ENCODE measurements around the gene PLEKHA7. TPM values are rescaled to one million over a fixed set of nuclear protein-coding genes. Genes with fewer than 3 reads are reported as not detected.

Gene PLEKHA7
- total and polyA plus RNA-seq, 2 of the 4 experiments (the other 2 are of a cell fraction), result 0.12 TPM; not detected in 1

DNA sequence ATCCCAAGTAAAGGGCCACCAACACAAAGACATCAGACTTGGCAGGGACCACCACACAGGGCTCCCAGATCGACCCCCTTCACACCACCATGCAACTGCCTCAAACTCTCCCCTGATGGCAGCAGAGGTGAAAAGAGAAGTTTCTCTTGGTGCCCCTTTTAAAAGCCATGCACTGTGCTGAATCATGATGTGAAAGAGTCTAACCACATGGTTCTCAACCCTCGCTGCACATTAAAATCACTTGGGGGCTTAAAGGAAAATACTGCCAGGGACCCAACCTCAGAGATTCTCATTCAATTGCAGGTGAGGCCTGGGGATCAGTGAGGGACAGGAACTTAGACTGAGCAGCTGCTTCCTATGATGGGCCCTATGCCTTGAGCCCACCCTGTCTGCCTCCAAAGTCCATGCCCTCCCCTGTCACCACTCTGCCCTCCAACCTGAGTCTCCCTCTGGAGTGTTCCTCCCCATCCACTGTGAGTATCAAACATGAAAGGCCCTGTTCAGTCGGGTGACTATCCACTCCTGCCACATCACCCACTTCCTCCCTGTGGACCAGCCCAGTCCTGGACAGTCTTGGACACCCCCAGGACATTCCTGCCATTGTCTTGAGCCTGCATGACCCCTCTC, 40.8 kb downstream of the PLEKHA7 start:
- in situ Hi-C loops (cut with MboI; ENCODE audit: low sequenced_read_pairs) (no loop called here), dilution Hi-C loops (cut with HindIII; ENCODE audit: low sequenced_read_pairs, unreplicated experiment) (no loop called here), intact Hi-C loops (cut with micrococcal nuclease) (no loop called here)
- no peak overlapping the region for H2BK20ac ChIP-seq (ENCODE audit: low read depth, low read length)
- H3K79me1 ChIP-seq (ENCODE audit: low read depth in 1 of 2, low read length in 2 of 2), result no peaks in the 10 kb centered on the region
- DNase-seq (no peak), ATAC-seq (ENCODE audit: low read depth) (no peak)
- no peak overlapping the region for H2BK5ac ChIP-seq (ENCODE audit: low read depth, low read length, poor library complexity, severe bottlenecking)
- H3K23ac ChIP-seq (ENCODE audit: low read depth, low read length), result no peak overlapping the region
- H3K4me2 ChIP-seq (ENCODE audit: low read depth, low read length), result no peak overlapping the region
- no peak overlapping the region for H2AK5ac ChIP-seq (ENCODE audit: low read depth, low read length)
- no peak overlapping the region for H3K9ac ChIP-seq (ENCODE audit: low read depth, low read length)
- ChIA-PET CTCF (no interaction called here), POLR2A (ENCODE audit: unreplicated experiment) (no interaction called here)
- no CpG with 5 or more reads among the region's 3 CpGs for WGBS, 2 experiments (ENCODE audit: extremely low coverage in 2 of 2, insufficient read length in 1 of 2)
- no peaks in the 10 kb centered on the region for H3K4me1 ChIP-seq (ENCODE audit: control insufficient read depth, insufficient read depth, low read length)
- no peak overlapping the region for H2AFZ ChIP-seq (replicated peaks; ENCODE audit: low read length, poor library complexity)
- no peak overlapping the region for H4K8ac ChIP-seq (ENCODE audit: low read depth in 2 of 2, low read length in 2 of 2)
- no peak overlapping the region for H2AK9ac ChIP-seq (replicated peaks; ENCODE audit: low read depth, low read length, poor library complexity)
- H3K4me3 ChIP-seq (ENCODE audit: insufficient read depth, low read depth, low read length), result no peak overlapping the region
- H4K5ac ChIP-seq (ENCODE audit: low read depth, low read length), result no peak overlapping the region
- H2BK15ac ChIP-seq (ENCODE audit: low read depth, low read length), result no peak overlapping the region
- H3K27me3 ChIP-seq (ENCODE audit: control insufficient read depth, insufficient read depth, low read length), result peaks cover 2% of the 10 kb centered on the region
- no peaks in the 10 kb centered on the region for H3K36me3 ChIP-seq (ENCODE audit: control insufficient read depth, insufficient read depth, low read length)
- H2BK120ac ChIP-seq (ENCODE audit: low read depth, low read length), result no peak overlapping the region
- no peaks in the 10 kb centered on the region for H3K9me1 ChIP-seq (ENCODE audit: insufficient read depth, low read length)
- no peak overlapping the region for H3K4ac ChIP-seq (ENCODE audit: low read depth, low read length)
- H3K9me3 ChIP-seq (ENCODE audit: control insufficient read depth, insufficient read depth, low read length), result no peaks in the 10 kb centered on the region
- no peak for TF ChIP-seq FOS (IDR thresholded peaks at IDR 0.05; ENCODE audit: low read depth, low read length)
- TF ChIP-seq RFX5 (IDR thresholded peaks at IDR 0.05; ENCODE audit: low read depth, low read length), result no peak
- no peak for TF ChIP-seq RAD21 (IDR thresholded peaks at IDR 0.05; ENCODE audit: low read length)
- TF ChIP-seq, protein P1, sequence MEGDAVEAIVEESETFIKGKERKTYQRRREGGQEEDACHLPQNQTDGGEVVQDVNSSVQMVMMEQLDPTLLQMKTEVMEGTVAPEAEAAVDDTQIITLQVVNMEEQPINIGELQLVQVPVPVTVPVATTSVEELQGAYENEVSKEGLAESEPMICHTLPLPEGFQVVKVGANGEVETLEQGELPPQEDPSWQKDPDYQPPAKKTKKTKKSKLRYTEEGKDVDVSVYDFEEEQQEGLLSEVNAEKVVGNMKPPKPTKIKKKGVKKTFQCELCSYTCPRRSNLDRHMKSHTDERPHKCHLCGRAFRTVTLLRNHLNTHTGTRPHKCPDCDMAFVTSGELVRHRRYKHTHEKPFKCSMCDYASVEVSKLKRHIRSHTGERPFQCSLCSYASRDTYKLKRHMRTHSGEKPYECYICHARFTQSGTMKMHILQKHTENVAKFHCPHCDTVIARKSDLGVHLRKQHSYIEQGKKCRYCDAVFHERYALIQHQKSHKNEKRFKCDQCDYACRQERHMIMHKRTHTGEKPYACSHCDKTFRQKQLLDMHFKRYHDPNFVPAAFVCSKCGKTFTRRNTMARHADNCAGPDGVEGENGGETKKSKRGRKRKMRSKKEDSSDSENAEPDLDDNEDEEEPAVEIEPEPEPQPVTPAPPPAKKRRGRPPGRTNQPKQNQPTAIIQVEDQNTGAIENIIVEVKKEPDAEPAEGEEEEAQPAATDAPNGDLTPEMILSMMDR (conservative IDR thresholded peaks at IDR 0.05; ENCODE audit: low read depth, low read length), result no peak
- no peak for TF ChIP-seq CEBPB (IDR thresholded peaks at IDR 0.05; ENCODE audit: low read depth, low read length)
- TF ChIP-seq MAZ (IDR thresholded peaks at IDR 0.05; ENCODE audit: borderline replicate concordance, low read depth, low read length), result no peak
- TF ChIP-seq POLR2A (IDR thresholded peaks at IDR 0.05; ENCODE audit: low read depth, low read length), result no peak
- no peak for TF ChIP-seq MAFK (IDR thresholded peaks at IDR 0.05; ENCODE audit: low read depth, low read length)
- no peak for TF ChIP-seq RCOR1 (IDR thresholded peaks at IDR 0.05; ENCODE audit: insufficient replicate concordance, low read length)
- TF ChIP-seq SMC3 (IDR thresholded peaks at IDR 0.05; ENCODE audit: low read depth, low read length), result no peak
- TF ChIP-seq, protein P2, sequence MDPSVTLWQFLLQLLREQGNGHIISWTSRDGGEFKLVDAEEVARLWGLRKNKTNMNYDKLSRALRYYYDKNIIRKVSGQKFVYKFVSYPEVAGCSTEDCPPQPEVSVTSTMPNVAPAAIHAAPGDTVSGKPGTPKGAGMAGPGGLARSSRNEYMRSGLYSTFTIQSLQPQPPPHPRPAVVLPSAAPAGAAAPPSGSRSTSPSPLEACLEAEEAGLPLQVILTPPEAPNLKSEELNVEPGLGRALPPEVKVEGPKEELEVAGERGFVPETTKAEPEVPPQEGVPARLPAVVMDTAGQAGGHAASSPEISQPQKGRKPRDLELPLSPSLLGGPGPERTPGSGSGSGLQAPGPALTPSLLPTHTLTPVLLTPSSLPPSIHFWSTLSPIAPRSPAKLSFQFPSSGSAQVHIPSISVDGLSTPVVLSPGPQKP (IDR thresholded peaks at IDR 0.05; ENCODE audit: borderline replicate concordance, low read depth, low read length), result no peak
- TF ChIP-seq NFE2L2 (IDR thresholded peaks at IDR 0.05; ENCODE audit: low read depth, low read length), result no peak
- TF ChIP-seq, protein P3, sequence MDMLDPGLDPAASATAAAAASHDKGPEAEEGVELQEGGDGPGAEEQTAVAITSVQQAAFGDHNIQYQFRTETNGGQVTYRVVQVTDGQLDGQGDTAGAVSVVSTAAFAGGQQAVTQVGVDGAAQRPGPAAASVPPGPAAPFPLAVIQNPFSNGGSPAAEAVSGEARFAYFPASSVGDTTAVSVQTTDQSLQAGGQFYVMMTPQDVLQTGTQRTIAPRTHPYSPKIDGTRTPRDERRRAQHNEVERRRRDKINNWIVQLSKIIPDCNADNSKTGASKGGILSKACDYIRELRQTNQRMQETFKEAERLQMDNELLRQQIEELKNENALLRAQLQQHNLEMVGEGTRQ (IDR thresholded peaks at IDR 0.05; ENCODE audit: low read depth, low read length), result no peak
- TF ChIP-seq MXI1 (IDR thresholded peaks at IDR 0.05; ENCODE audit: borderline replicate concordance, low read depth, low read length), result no peak
- no peak for TF ChIP-seq BHLHE40 (IDR thresholded peaks at IDR 0.05; ENCODE audit: low read depth, low read length)
- TF ChIP-seq CHD1 (IDR thresholded peaks at IDR 0.05; ENCODE audit: low read depth, low read length), result no peak
- no peaks in the 10 kb centered on the region for H4K20me1 ChIP-seq (ENCODE audit: insufficient read depth, low read length)
- no peak overlapping the region for H3K18ac ChIP-seq (ENCODE audit: low read depth, low read length)
- no peak overlapping the region for H4K91ac ChIP-seq (ENCODE audit: insufficient read depth, low read depth, low read length)
- H3K27ac ChIP-seq (ENCODE audit: insufficient read depth, low read length), result no peak overlapping the region
- BruUV-seq (replicated peaks), result no TSS peak
- H3K56ac ChIP-seq (ENCODE audit: extremely low read depth, insufficient read depth, low read length), result no peak overlapping the region
- no peak overlapping the region for H3K14ac ChIP-seq (replicated peaks; ENCODE audit: low read depth, low read length)
